ENCODE data around the gene C1orf35.

C1orf35 gene

DNA sequence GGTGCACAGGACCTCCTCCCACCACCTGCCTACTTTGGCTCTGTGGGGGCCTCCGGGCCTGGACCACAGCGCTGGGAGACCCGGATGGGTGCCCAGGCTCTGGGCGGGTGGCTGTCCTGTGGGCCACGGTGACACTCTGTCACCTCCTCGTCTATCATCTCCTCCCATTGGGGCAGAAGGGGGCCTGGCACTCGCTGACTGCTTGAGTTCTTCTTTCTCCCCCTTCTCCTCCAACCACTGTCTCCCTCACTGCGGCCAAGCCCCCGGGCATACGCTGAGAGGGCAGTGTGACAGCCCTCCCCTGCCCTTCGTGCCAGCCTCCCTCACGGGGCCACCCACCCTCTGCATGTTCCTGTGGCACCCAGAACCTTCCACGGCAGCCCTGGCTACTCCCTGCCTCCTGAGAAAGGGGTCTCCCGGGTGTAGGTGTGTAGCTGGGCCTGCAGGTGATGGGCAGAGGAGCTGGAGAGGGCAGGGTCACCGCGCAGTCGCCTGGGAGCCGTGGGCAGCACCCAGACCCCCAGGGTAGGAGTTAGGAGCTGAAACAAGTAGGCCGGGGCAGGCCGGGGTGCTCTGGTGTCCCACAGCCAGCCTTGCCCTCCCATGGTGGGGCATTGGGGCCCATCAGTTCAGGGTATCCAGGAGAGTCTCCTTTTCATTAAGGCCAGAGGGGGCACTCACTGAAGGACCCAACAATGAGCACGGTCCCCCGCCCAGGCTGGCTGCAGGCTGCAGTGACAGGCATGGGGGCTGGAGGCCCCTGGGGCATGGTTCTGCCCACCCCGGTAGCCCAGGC is 29.9 kb downstream of the C1orf35 start:
- H3K27me3 ChIP-seq (ENCODE audit: control insufficient read depth in 1 of 2, insufficient read depth in 2 of 2, low read length in 2 of 2) = peaks cover 6 to 20% of the 10 kb centered on the region in 2 donors
- H3K4me1 ChIP-seq (ENCODE audit: control insufficient read depth in 1 of 2, insufficient read depth in 2 of 2, low read length in 2 of 2) = no peaks in the 10 kb centered on the region
- H3K36me3 ChIP-seq (ENCODE audit: control insufficient read depth in 1 of 2, insufficient read depth in 2 of 2, low read length in 2 of 2) = no peaks in the 10 kb centered on the region
- H3K9me3 ChIP-seq (ENCODE audit: control insufficient read depth in 1 of 2, low read length in 2 of 2) = no peaks in the 10 kb centered on the region
- no peak overlapping the region for H3K9ac ChIP-seq (ENCODE audit: low read depth in 1 of 2, low read length in 2 of 2)
- no peak overlapping the region for H3K27ac ChIP-seq (ENCODE audit: low read depth, low read length)
- H3K4me3 ChIP-seq (ENCODE audit: low read depth in 1 of 2, low read length in 2 of 2) = no peak overlapping the region

GRCh38 chr1:228072658-228073043 is 30.5 kb downstream of the C1orf35 start:
- Histone ChIP-seq H3K4me3 (ENCODE audit: low read depth in 1 of 2, low read length in 2 of 2) (no peak overlapping the region), H3K9me3 (ENCODE audit: control insufficient read depth in 1 of 2, low read length in 2 of 2) (no peaks in the 10 kb centered on the region), H3K27me3 (ENCODE audit: control insufficient read depth in 1 of 2, insufficient read depth in 2 of 2, low read length in 2 of 2) (peaks cover 6 to 20% of the 10 kb centered on the region in 2 donors)

DNA sequence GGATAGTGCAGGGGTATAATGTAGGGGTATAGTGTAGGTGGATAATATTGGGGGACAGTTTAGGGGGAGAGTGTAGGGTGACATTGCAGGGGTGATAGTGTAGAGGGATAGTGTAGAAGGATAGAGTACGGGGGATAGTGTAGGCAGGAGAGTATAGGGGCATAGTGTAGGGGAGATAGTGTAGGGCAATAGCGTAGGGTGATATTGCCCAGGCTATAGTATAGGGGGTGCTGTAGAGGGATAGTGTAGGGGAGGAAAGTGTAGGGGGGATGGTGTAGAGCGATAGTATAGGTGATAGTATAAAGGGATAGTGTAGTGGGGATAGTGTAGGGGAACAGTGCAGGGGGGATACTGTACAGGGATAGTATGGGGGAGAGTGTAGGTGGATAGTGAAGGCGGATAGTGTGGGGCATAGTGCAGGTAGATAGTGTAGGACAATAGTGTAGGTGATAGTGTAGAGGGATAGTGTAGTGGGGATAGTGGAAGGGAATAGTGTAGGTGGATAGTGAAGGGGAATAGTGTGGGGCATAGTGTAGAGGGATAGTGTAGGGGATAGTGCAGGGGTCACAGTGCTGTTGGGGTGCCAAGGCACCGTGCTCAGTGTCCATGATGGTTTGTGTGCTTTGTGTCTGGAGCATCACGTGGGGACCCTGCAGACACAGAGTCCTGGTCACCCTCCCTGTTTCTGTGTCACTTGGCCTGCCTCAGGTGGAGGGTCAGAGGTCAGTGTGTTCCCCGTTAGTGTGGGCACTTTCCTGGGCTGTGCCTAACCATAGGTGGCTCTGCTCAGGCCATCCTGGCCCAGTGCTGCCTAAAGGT is 31.1 kb downstream of the C1orf35 start:
- Histone ChIP-seq H3K27ac (ENCODE audit: low read depth, low read length) (no peak overlapping the region), H3K27me3 (ENCODE audit: control insufficient read depth in 1 of 2, insufficient read depth in 2 of 2, low read length in 2 of 2) (peaks cover 10 to 24% of the 10 kb centered on the region in 2 donors), H3K9me3 (ENCODE audit: control insufficient read depth in 1 of 2, low read length in 2 of 2) (no peaks in the 10 kb centered on the region), H3K4me3 (ENCODE audit: low read depth in 1 of 2, low read length in 2 of 2) (no peak overlapping the region), H3K9ac (ENCODE audit: low read depth in 1 of 2, low read length in 2 of 2) (no peak overlapping the region), H3K4me1 (ENCODE audit: control insufficient read depth in 1 of 2, insufficient read depth in 2 of 2, low read length in 2 of 2) (no peaks in the 10 kb centered on the region), H3K36me3 (ENCODE audit: control insufficient read depth in 1 of 2, insufficient read depth in 2 of 2, low read length in 2 of 2) (no peaks in the 10 kb centered on the region)

More at GRCh38 chr1:228072658-228073043, 30.5 kb downstream of the C1orf35 start:
- Histone ChIP-seq H3K36me3 (ENCODE audit: control insufficient read depth in 1 of 2, insufficient read depth in 2 of 2, low read length in 2 of 2) (no peaks in the 10 kb centered on the region), H3K27ac (ENCODE audit: low read depth, low read length) (no peak overlapping the region), H3K9ac (ENCODE audit: low read depth in 1 of 2, low read length in 2 of 2) (no peak overlapping the region), H3K4me1 (ENCODE audit: control insufficient read depth in 1 of 2, insufficient read depth in 2 of 2, low read length in 2 of 2) (no peaks in the 10 kb centered on the region)

GRCh38 chr1:228070851-228071250 is 32.3 kb downstream of the C1orf35 start:
- no peak overlapping the region for H3K4me3 ChIP-seq (ENCODE audit: low read depth in 1 of 2, low read length in 2 of 2)
- H3K27ac ChIP-seq (ENCODE audit: low read depth, low read length) = no peak overlapping the region
- H3K27me3 ChIP-seq (ENCODE audit: control insufficient read depth in 1 of 2, insufficient read depth in 2 of 2, low read length in 2 of 2) = peaks cover 11 to 29% of the 10 kb centered on the region in 2 donors
- no peak overlapping the region for H3K9ac ChIP-seq (ENCODE audit: low read depth in 1 of 2, low read length in 2 of 2)
- no peaks in the 10 kb centered on the region for H3K36me3 ChIP-seq (ENCODE audit: control insufficient read depth in 1 of 2, insufficient read depth in 2 of 2, low read length in 2 of 2)
- no peaks in the 10 kb centered on the region for H3K4me1 ChIP-seq (ENCODE audit: control insufficient read depth in 1 of 2, insufficient read depth in 2 of 2, low read length in 2 of 2)
- H3K9me3 ChIP-seq (ENCODE audit: control insufficient read depth in 1 of 2, low read length in 2 of 2) = no peaks in the 10 kb centered on the region

DNA sequence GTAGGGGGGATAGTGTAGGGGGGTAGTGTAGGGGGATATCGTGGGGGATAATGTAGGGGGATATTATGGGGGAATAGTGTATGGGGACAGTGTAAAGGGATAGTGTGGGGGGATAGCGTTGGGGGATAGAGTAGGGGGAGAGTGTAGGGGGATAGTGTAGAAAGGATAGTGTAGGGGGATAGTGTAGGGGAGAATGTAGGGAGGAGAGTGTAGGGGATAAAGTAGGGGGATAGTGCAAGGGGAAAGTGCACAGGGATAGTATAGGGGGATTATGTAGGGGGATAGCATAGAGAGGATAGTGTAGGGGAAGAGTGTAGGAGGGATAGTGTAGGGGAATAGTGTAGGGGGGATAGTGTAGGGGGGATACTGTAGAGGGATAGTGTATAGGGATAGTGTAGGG is 33.0 kb downstream of the C1orf35 start:
- H3K9me3 ChIP-seq (ENCODE audit: control insufficient read depth in 1 of 2, low read length in 2 of 2) = no peaks in the 10 kb centered on the region
- no peaks in the 10 kb centered on the region for H3K4me1 ChIP-seq (ENCODE audit: control insufficient read depth in 1 of 2, insufficient read depth in 2 of 2, low read length in 2 of 2)
- H3K27ac ChIP-seq (ENCODE audit: low read depth, low read length) = no peak overlapping the region
- no peak overlapping the region for H3K4me3 ChIP-seq (ENCODE audit: low read depth in 1 of 2, low read length in 2 of 2)
- no peak overlapping the region for H3K9ac ChIP-seq (ENCODE audit: low read depth in 1 of 2, low read length in 2 of 2)
- H3K27me3 ChIP-seq (ENCODE audit: control insufficient read depth in 1 of 2, insufficient read depth in 2 of 2, low read length in 2 of 2) = peaks cover 11 to 31% of the 10 kb centered on the region in 2 donors
- no peaks in the 10 kb centered on the region for H3K36me3 ChIP-seq (ENCODE audit: control insufficient read depth in 1 of 2, insufficient read depth in 2 of 2, low read length in 2 of 2)

DNA sequence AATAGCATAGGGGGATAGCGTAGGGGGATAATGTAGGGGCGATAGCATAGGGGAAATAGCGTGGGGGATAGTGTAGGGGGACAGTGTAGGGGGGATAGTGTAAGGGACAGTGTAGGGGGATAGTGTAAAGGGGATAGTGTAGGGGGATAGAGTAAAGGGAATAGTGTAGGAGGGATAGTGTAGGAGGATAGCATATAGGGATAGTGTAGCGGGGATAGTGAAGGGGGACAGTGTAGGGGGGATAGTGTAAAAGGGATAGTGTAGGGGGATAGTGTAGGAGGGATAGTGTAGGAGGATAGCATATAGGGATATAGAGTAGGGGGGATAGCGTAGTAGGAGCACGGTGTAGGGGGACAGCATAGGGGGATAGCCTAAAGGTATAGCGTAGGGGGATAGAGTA is 34.8 kb downstream of the C1orf35 start:
- no peak overlapping the region for H3K4me3 ChIP-seq (ENCODE audit: low read depth in 1 of 2, low read length in 2 of 2)
- H3K27me3 ChIP-seq (ENCODE audit: control insufficient read depth in 1 of 2, insufficient read depth in 2 of 2, low read length in 2 of 2) = peaks cover 11 to 36% of the 10 kb centered on the region in 2 donors
- H3K9me3 ChIP-seq (ENCODE audit: control insufficient read depth in 1 of 2, low read length in 2 of 2) = no peaks in the 10 kb centered on the region

DNA sequence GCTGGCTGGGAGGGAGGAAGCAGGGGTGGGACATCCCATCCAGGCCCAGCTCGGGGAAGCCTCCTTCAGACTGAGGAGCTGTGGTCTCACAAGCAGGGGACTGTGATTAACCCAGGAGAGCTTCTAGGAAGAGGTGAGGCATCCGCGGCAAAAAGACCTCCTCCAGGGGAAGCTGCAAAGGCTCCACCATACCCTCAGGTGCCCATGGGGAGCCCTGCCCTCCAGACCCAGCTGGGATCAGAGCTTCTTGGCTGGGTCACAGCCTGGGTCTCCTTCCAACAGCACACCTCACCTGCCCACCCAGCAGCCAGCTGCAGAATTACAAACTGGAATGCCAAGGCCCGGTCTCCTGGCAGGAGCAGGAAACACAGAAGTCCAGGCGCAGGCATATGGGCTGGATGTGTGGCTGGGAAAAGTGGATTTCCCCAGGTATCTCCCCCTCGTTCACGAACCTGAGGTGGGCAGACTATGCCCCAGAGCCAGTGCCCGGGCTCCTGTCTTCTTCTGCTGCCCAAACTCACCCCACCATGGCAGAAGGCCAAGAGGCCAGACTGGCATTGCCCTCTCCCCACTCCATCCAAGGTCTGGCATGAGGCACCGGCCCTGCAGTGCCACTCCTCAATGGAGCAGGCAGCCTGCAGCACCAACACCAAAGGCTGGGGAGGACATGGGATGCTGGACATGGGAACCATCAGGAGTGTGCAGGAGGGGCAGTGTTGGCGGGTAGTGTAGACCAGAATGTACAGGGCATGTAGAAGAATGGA is 36.1 kb downstream of the C1orf35 start:
- Histone ChIP-seq H3K27me3 (ENCODE audit: control insufficient read depth in 1 of 2, insufficient read depth in 2 of 2, low read length in 2 of 2) (peaks cover 8 to 31% of the 10 kb centered on the region in 2 donors), H3K36me3 (ENCODE audit: control insufficient read depth in 1 of 2, insufficient read depth in 2 of 2, low read length in 2 of 2) (no peaks in the 10 kb centered on the region)

More for the DNA sequence above, 34.8 kb downstream of the C1orf35 start:
- Histone ChIP-seq H3K27ac (ENCODE audit: low read depth, low read length) (no peak overlapping the region), H3K36me3 (ENCODE audit: control insufficient read depth in 1 of 2, insufficient read depth in 2 of 2, low read length in 2 of 2) (no peaks in the 10 kb centered on the region), H3K9ac (ENCODE audit: low read depth in 1 of 2, low read length in 2 of 2) (no peak overlapping the region), H3K4me1 (ENCODE audit: control insufficient read depth in 1 of 2, insufficient read depth in 2 of 2, low read length in 2 of 2) (no peaks in the 10 kb centered on the region)

DNA sequence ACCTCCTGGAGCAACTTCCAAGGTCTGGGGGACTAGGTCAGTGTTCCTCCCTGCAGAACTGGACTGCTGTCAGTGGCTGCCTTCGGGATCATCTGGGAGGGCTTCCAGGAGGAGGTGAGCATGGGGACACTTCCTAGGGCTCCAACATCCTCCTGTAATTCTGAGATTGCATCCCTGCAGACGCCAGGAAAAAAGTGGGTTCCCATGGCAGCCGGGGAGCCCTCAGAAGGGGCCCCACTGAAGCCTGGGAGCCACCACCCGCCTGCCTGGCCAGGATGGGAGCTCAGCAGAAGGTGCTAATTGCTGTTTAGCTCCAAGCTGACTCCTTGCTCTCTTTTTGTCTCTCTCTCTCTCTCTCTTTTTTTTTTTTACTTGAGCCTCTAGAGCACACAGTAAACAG is 36.7 kb downstream of the C1orf35 start:
- Histone ChIP-seq H3K27ac (ENCODE audit: low read depth, low read length) (no peak overlapping the region), H3K36me3 (ENCODE audit: control insufficient read depth in 1 of 2, insufficient read depth in 2 of 2, low read length in 2 of 2) (no peaks in the 10 kb centered on the region)

More for the DNA sequence above, 36.1 kb downstream of the C1orf35 start:
- Histone ChIP-seq H3K4me1 (ENCODE audit: control insufficient read depth in 1 of 2, insufficient read depth in 2 of 2, low read length in 2 of 2) (no peaks in the 10 kb centered on the region), H3K9me3 (ENCODE audit: control insufficient read depth in 1 of 2, low read length in 2 of 2) (no peaks in the 10 kb centered on the region), H3K9ac (ENCODE audit: low read depth in 1 of 2, low read length in 2 of 2) (no peak overlapping the region), H3K27ac (ENCODE audit: low read depth, low read length) (no peak overlapping the region), H3K4me3 (ENCODE audit: low read depth in 1 of 2, low read length in 2 of 2) (no peak overlapping the region)

GRCh38 chr1:228065543-228066347 is 37.4 kb downstream of the C1orf35 start:
- H3K9ac ChIP-seq (ENCODE audit: low read depth in 1 of 2, low read length in 2 of 2) = no peak overlapping the region
- H3K9me3 ChIP-seq (ENCODE audit: control insufficient read depth in 1 of 2, low read length in 2 of 2) = no peaks in the 10 kb centered on the region
- no peaks in the 10 kb centered on the region for H3K36me3 ChIP-seq (ENCODE audit: control insufficient read depth in 1 of 2, insufficient read depth in 2 of 2, low read length in 2 of 2)
- H3K27me3 ChIP-seq (ENCODE audit: control insufficient read depth in 1 of 2, insufficient read depth in 2 of 2, low read length in 2 of 2) = peaks cover 19 to 44% of the 10 kb centered on the region in 2 donors
- H3K4me3 ChIP-seq (ENCODE audit: low read depth in 1 of 2, low read length in 2 of 2) = no peak overlapping the region
- peaks cover 0 to under 1% of the 10 kb centered on the region in 2 donors for H3K4me1 ChIP-seq (ENCODE audit: control insufficient read depth in 1 of 2, insufficient read depth in 2 of 2, low read length in 2 of 2)
- H3K27ac ChIP-seq (ENCODE audit: low read depth, low read length) = no peak overlapping the region

More for the DNA sequence above, 36.7 kb downstream of the C1orf35 start:
- Histone ChIP-seq H3K4me1 (ENCODE audit: control insufficient read depth in 1 of 2, insufficient read depth in 2 of 2, low read length in 2 of 2) (no peaks in the 10 kb centered on the region), H3K27me3 (ENCODE audit: control insufficient read depth in 1 of 2, insufficient read depth in 2 of 2, low read length in 2 of 2) (peaks cover 12 to 37% of the 10 kb centered on the region in 2 donors), H3K9ac (ENCODE audit: low read depth in 1 of 2, low read length in 2 of 2) (no peak overlapping the region), H3K4me3 (ENCODE audit: low read depth in 1 of 2, low read length in 2 of 2) (no peak overlapping the region), H3K9me3 (ENCODE audit: control insufficient read depth in 1 of 2, low read length in 2 of 2) (no peaks in the 10 kb centered on the region)
